ENCODE data around the gene CYP2S1.

- TF ChIP-seq CTCF (IDR thresholded peaks at IDR 0.05; ENCODE audit: insufficient read depth, low read depth, low read length) (no peak), EZH2 (IDR thresholded peaks at IDR 0.05; ENCODE audit: insufficient read depth, low read length) (no peak)
Observed at GRCh38 chr19:41189425-41190065, 3.5 kb upstream of the CYP2S1 start.
